Myometrial cell (primary cell): ENCODE results near the gene CLCN7. TPM values are rescaled to one million over a fixed set of nuclear protein-coding genes. Genes with fewer than 3 reads are reported as not detected.

Source experiments
- total RNA-seq: library from RNA; depleted of rRNA; stranded (reverse); fragments of >200 nt; gene quantifications from 2 replicates; pipeline ENCODE4 v1.2.3, GENCODE V29; 2015

Gene CLCN7, protein sequence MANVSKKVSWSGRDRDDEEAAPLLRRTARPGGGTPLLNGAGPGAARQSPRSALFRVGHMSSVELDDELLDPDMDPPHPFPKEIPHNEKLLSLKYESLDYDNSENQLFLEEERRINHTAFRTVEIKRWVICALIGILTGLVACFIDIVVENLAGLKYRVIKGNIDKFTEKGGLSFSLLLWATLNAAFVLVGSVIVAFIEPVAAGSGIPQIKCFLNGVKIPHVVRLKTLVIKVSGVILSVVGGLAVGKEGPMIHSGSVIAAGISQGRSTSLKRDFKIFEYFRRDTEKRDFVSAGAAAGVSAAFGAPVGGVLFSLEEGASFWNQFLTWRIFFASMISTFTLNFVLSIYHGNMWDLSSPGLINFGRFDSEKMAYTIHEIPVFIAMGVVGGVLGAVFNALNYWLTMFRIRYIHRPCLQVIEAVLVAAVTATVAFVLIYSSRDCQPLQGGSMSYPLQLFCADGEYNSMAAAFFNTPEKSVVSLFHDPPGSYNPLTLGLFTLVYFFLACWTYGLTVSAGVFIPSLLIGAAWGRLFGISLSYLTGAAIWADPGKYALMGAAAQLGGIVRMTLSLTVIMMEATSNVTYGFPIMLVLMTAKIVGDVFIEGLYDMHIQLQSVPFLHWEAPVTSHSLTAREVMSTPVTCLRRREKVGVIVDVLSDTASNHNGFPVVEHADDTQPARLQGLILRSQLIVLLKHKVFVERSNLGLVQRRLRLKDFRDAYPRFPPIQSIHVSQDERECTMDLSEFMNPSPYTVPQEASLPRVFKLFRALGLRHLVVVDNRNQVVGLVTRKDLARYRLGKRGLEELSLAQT
- 41.6 and 50.5 TPM in 2 replicates for total RNA-seq

DNA sequence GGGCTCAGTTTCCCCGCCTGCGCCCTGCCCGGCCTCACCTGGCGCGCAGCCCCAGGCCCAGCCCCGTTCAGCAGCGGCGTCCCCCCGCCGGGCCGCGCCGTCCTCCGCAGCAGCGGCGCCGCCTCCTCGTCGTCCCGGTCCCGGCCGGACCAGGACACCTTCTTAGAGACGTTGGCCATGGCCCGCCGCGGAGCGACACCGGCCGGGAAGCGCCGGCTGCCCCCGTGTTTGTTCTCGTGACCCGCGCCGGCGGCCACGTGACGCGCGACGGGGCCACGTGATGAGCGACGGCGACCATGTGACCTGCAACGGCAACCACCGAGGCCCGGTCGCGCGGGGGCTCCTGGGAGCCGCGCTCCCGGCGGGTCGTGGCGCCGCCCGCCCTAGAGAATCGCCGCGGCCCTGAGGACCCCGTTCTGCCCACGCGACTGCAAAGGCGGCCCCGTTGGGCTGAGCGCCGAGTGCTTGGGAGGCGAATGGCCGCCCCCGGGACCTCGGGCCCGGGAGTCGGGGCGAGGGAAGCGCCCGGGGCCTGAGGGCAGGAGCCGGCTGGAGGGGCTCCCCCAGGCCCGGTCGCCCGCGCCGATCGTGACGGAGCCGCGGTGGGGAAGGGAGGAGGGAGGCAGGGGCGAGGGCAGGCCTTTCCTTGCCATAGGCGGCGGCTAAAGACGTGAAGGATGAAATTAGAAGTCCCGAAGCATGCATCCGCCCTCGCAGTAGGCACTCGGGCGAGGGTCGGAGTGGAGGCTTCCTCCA lies at the start of gene CLCN7:
CLCN7 (minus strand) TSS at position 233 of the 756 bp plus-strand sequence; CDS start at position 179, 54 bp downstream.

DNA sequence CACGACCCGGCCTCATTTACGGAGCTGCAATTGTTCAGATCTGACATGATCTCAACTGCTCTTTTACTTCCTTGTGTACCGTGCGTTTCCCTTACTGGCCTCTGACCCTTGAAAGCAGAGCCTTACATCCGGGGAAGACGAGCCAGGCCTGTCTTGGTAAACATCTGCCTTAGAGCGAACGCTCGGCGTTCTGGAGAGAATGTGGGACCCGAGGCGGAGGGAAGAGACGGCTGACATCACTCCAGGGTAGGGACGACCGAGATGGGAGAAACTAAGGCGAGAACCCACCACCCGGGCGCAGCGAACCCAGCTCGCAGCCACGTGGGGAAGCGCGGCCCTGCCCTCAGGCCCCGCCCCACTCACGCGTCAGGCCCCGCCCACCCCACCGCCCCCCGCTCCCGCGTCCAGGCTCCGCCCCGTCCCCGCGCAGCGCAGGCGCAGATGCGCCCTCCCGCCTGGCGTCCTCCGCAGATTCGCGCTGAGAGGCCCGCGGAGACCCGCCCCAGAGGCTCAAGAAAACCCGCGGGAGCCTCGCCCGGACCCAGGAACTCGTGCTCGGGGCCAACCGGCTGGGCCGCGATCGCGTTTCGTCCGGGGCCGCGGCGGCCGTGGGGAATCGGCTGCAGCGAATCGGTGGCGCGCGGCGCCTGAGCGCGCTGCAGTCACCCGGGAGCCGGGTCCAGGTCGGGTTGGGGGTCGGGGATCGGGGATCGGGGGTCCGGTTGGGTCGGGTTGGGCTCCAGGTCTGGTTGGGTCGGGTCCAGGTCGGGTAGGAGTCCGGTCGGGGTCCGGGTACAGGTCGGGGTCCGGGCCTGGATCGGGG lies 18.3 kb upstream of the CLCN7 start, which contains the start of gene TELO2:
TELO2 (plus strand) TSS at position 438 of the 823 bp plus-strand sequence. CDS start 922 bp downstream, outside the sequence.

DNA sequence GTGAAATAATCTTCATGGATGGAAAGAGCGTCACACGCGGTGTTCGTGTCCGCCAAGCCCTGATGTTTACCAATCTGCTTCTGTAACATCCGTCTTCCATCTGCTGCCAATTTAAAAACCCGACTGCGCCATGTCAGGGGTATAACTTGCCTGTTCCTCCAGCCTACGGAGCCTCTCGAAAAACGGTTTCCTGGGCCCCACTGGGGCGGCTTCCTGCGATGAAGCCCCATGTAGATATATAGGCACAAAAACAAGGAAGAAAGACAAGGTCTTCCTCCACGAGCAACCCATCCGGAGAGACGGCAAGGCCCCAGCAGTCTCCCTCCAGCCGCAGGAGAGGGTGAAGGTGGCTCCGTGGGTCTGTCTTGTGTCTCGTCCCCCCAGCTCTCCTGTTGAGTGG lies 13.8 kb upstream of the CLCN7 start, which contains the start of gene PTX4:
PTX4 (minus strand) TSS at position 326 of the 400 bp plus-strand sequence; CDS start at position 291, 35 bp downstream.

DNA sequence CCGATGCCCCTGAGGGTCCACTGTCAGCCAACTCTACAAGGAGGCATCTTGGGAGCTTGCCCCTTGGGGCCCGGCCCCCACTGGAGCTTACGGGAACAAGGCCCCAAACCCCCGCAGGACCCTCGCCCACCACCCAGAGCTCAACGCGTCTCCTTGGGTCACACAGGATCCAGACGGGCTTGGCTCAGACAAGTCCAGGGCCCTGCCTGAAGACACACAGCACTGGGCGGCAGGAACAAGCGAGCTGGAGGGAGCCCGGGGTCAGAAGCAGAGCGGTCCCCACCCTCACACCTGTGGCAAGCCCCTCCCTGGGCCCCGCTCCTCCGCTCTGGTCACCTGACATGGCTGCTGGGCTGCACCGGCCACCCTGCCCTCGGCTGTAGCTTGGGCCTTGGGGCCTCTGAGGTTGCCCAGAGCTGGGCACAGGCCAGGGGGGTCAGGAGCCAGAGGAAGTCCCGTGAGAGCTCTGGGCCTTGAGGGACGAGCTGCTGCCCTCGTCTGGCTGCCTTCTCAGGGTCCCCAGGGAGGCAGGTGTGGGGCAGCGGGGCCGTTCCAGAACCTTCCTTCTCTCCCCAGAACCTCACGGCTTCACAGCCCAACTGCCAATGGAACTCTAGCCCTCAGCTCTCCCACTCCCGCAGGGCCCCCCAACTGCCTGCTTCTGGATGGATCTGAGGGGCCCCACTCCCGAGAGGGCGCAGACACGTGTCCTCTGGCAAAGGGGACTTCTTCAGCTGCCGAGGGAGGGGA lies 30.7 kb downstream of the CLCN7 start, which contains the start of gene CCDC154:
CCDC154 (minus strand) TSS at position 577 of the 750 bp plus-strand sequence; CDS start at position 343, 234 bp downstream.

DNA sequence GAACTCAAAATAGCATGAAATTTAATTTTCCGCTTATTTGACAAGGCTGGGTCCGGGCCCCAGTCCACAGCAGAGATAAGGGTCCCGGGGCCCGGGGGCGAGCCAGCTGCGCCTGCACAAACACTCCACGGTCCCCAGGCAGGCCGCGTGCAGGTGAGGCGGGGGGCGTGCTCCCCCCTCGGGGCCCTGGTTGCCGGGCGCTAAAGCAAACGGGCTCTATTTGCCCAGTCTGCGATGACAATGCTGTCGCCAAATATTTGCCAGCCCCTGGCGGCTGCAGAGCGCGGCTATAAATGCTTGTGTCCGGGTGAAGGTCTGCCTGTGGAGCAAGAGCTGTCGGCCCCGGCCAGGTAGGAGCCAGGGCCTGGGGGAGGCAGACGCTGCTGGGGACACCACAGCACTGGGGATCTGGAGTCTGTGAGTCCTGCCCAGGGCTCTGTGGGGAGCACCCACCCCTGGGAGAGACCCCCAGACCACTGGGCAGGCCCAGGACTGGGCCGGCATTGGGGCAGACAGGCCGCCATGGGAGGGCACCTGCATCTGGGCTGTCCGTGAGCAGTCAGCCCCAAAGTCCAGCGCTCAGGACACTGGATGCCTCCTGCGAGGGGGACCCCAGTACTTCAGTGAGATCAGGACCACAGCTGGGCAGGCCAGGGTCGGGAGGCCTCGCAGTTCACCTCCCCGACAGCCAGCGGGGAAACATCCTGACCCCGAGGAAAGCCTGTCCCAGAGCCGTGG lies 43.9 kb downstream of the CLCN7 start, which contains the start of gene PERCC1:
PERCC1 (plus strand) TSS at position 320 of the 738 bp plus-strand sequence. CDS start 1,516 bp downstream, outside the sequence.

DNA sequence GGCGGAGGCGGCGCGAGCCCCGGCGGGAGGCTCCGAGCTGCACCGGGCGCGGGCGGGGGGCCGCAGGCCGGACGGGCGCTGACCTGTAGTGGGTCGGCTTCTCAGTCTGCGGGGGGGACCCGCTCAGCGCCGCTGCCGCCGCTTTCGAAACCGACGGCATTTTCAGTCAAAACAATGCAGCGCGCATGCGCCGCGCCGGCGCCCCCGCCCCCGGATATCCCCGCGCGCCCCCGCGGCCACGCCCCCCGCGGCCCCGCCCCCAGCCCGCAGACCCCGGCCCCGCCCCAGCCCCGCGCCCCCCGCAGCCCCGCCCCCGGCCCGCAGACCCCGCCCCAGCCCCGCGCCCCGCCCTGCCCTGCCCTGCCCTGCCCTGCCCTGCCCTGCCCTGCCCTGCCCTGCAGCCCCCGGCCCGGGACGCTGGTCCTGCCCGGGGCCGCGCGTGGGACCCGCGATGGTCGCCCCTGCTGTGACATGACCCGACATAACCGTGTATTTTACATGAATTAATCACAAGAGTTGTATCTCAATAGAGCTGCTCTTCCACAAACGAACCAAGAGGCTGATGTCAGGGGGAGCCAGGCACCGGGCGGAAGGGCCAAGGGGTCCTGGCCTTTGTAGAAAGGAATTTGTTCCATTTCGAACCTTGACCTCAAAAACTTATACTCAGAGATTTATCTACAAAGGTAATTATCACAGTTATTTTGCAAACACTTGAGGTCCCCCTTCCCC lies 60.1 kb downstream of the CLCN7 start, which contains the start of gene UNKL:
UNKL (minus strand) TSS at position 173 of the 729 bp plus-strand sequence; CDS start at position 160, 13 bp downstream.

Other genes with a start within 250 kb of the CLCN7 start
- gene TPSG1, start 249.8 kb downstream of the CLCN7 start, total RNA-seq: not detected in 2 replicates
- gene TPSB2, start 244.8 kb downstream of the CLCN7 start, total RNA-seq: not detected in 2 replicates
- not detected in 2 replicates for gene TPSAB1, start 234.3 kb downstream of the CLCN7 start, total RNA-seq
- not detected in 2 replicates for gene TPSD1, start 219.0 kb downstream of the CLCN7 start, total RNA-seq
- 69.6 and 90.8 TPM in 2 replicates for gene UBE2I, start 165.4 kb downstream of the CLCN7 start, total RNA-seq
- gene BAIAP3, start 141.4 kb downstream of the CLCN7 start, total RNA-seq: 0.53 and 1.4 TPM in 2 replicates
- gene TSR3, start 123.2 kb downstream of the CLCN7 start, total RNA-seq: 111 and 113 TPM in 2 replicates
- gene GNPTG, start 123.1 kb downstream of the CLCN7 start, total RNA-seq: 34.7 and 62.6 TPM in 2 replicates
- 5.8 and 10.4 TPM in 2 replicates for gene UNKL, start 60.3 kb downstream of the CLCN7 start, total RNA-seq
- gene UQCC4, start 54.3 kb downstream of the CLCN7 start, total RNA-seq: 15.0 and 26.4 TPM in 2 replicates
- gene PERCC1, start 44.0 kb downstream of the CLCN7 start, total RNA-seq: not detected in 2 replicates
- gene CCDC154, start 30.5 kb downstream of the CLCN7 start, total RNA-seq: not detected in 2 replicates
- 0.58 TPM in 1 of 2 replicates, not detected in the other for gene PTX4, start 13.9 kb upstream of the CLCN7 start, total RNA-seq
- gene TELO2, start 18.3 kb upstream of the CLCN7 start, total RNA-seq: 11.5 and 12.7 TPM in 2 replicates
- gene TMEM204, start 58.6 kb upstream of the CLCN7 start, total RNA-seq: 28.5 and 39.8 TPM in 2 replicates
- 17.5 and 22.2 TPM in 2 replicates for gene IFT140, start 137.0 kb upstream of the CLCN7 start, total RNA-seq
- gene CRAMP1, start 137.3 kb upstream of the CLCN7 start, total RNA-seq: 2.6 and 3.5 TPM in 2 replicates
- 53.6 and 84.4 TPM in 2 replicates for gene JPT2, start 203.3 kb upstream of the CLCN7 start, total RNA-seq
- gene MAPK8IP3, start 231.2 kb upstream of the CLCN7 start, total RNA-seq: 12.4 and 30.1 TPM in 2 replicates